Stimulated activated CD4-positive, alpha-beta T cell treated with anti-CD3 and anti-CD28 coated beads, Interleukin-4, amount 100 ng/mL, for 1 hour (primary cell): ENCODE measurements around the gene TMEM125.

Source experiments
- DNase-seq: peaks from one replicate; pipeline ENCODE4 v3.0.0-alpha.2; 2020

The TMEM125 gene

GRCh38 chr1:43274804-43275180, 5.0 kb downstream of the TMEM125 start:
- no peak for DNase-seq

GRCh38 chr1:43275826-43276620, 6.2 kb downstream of the TMEM125 start:
- no peak for DNase-seq

- DNase-seq = no peak
Measured at GRCh38 chr1:43276673-43277072, 6.9 kb downstream of the TMEM125 start.

- no peak for DNase-seq
Measured at GRCh38 chr1:43277116-43277876, 7.5 kb downstream of the TMEM125 start.

GRCh38 chr1:43279161-43279560, 9.4 kb downstream of the TMEM125 start:
- DNase-seq = no peak

- DNase-seq = no peak
Measured at GRCh38 chr1:43279666-43280065, 9.9 kb downstream of the TMEM125 start.

- no peak for DNase-seq
Measured at GRCh38 chr1:43280692-43281091, 10.9 kb downstream of the TMEM125 start.

GRCh38 chr1:43282220-43283195, 12.7 kb downstream of the TMEM125 start:
- DNase-seq = no peak

- DNase-seq = no peak
Measured at GRCh38 chr1:43284065-43284464, 14.3 kb downstream of the TMEM125 start.

GRCh38 chr1:43284546-43285110, 14.8 kb downstream of the TMEM125 start:
- no peak for DNase-seq

- no peak for DNase-seq
Measured at GRCh38 chr1:43285269-43285990, 15.6 kb downstream of the TMEM125 start, which contains the start of gene C1orf210. Gene C1orf210 (minus strand): TSS chr1:43285581. CDS start chr1:43283270, 2,311 bp downstream.

- DNase-seq = no peak
Measured at GRCh38 chr1:43286115-43286514, 16.3 kb downstream of the TMEM125 start.

- no peak for DNase-seq
Measured at GRCh38 chr1:43286533-43286932, 16.8 kb downstream of the TMEM125 start.

GRCh38 chr1:43288058-43288784, 18.4 kb downstream of the TMEM125 start:
- no peak for DNase-seq

GRCh38 chr1:43288785-43289706, 19.3 kb downstream of the TMEM125 start:
- no peak for DNase-seq

GRCh38 chr1:43292216-43292615, 22.4 kb downstream of the TMEM125 start:
- DNase-seq = no peak

GRCh38 chr1:43292679-43293078, 22.9 kb downstream of the TMEM125 start:
- DNase-seq = no peak

GRCh38 chr1:43293176-43293575, 23.4 kb downstream of the TMEM125 start:
- DNase-seq = no peak

- DNase-seq = no peak
Measured at GRCh38 chr1:43293896-43294760, 24.3 kb downstream of the TMEM125 start.
